Measurements from ENCODE around the gene EPHB3.

DNA sequence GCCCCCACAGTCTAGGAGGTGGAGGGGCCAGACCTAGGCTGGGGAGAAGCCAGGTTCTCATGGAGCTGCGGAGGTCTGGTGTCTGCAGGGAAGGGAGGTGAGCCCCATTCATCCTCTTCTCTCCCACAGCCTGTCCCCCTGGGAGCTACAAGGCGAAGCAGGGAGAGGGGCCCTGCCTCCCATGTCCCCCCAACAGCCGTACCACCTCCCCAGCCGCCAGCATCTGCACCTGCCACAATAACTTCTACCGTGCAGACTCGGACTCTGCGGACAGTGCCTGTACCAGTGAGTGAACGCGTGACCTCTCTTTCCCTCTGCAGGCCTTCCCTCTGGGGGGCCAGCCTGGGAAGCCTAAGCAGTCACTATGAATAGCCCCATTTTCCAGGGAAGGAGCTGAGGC, 14.1 kb downstream of the EPHB3 start:
- TF ChIP-seq, protein P1, sequence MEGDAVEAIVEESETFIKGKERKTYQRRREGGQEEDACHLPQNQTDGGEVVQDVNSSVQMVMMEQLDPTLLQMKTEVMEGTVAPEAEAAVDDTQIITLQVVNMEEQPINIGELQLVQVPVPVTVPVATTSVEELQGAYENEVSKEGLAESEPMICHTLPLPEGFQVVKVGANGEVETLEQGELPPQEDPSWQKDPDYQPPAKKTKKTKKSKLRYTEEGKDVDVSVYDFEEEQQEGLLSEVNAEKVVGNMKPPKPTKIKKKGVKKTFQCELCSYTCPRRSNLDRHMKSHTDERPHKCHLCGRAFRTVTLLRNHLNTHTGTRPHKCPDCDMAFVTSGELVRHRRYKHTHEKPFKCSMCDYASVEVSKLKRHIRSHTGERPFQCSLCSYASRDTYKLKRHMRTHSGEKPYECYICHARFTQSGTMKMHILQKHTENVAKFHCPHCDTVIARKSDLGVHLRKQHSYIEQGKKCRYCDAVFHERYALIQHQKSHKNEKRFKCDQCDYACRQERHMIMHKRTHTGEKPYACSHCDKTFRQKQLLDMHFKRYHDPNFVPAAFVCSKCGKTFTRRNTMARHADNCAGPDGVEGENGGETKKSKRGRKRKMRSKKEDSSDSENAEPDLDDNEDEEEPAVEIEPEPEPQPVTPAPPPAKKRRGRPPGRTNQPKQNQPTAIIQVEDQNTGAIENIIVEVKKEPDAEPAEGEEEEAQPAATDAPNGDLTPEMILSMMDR (IDR thresholded peaks at IDR 0.05), result no peak
- no peak for TF ChIP-seq POLR2A (IDR thresholded peaks at IDR 0.05)
